Muscle layer of duodenum (tissue), 2 donors: ENCODE data around the gene NUCB2.
A peak's percentile ranks its signal among the peaks of the same experiment; 100 is the strongest.
"Not testable (repeated sequence)": the region's sequence is repeated elsewhere in the genome, so short reads cannot be mapped to it uniquely, and the experiment has no call there.

ENCODE experiments used
- H3K27ac ChIP-seq: one replicate; pipeline ENCODE4 v1.7.0; 2013; ENCODE audit warnings: mild to moderate bottlenecking, low read length
- H3K27me3 ChIP-seq: one replicate; pipeline ENCODE4 v1.7.0; 2013; ENCODE audit warnings: low read depth, mild to moderate bottlenecking, control low read depth, low read length
- H3K36me3 ChIP-seq, 2 donors: one replicate each; pipeline ENCODE4 v1.7.0; 2013; ENCODE audit warnings: low read length in 2 of 2, control low read depth in 1 of 2, mild to moderate bottlenecking in 1 of 2; ENCODE audit not compliant: insufficient read depth in 2 of 2, control insufficient read depth in 1 of 2
- H3K4me1 ChIP-seq, 2 donors: one replicate each; pipeline ENCODE4 v1.7.0; 2013; ENCODE audit warnings: low read length in 2 of 2, mild to moderate bottlenecking in 2 of 2, control low read depth in 1 of 2, moderate library complexity in 1 of 2; ENCODE audit not compliant: insufficient read depth in 2 of 2, control insufficient read depth in 1 of 2
- H3K4me3 ChIP-seq, 2 donors: one replicate each; pipeline ENCODE4 v1.7.0; 2013; ENCODE audit warnings: low read length in 2 of 2, low read depth in 1 of 2, mild to moderate bottlenecking in 1 of 2
- H3K9me3 ChIP-seq, 2 donors: one replicate each; pipeline ENCODE4 v1.7.0; 2013; ENCODE audit warnings: low read length in 2 of 2, control low read depth in 1 of 2, mild to moderate bottlenecking in 1 of 2; ENCODE audit not compliant: control insufficient read depth in 1 of 2
- donor health status: healthy.

NUCB2 gene

DNA sequence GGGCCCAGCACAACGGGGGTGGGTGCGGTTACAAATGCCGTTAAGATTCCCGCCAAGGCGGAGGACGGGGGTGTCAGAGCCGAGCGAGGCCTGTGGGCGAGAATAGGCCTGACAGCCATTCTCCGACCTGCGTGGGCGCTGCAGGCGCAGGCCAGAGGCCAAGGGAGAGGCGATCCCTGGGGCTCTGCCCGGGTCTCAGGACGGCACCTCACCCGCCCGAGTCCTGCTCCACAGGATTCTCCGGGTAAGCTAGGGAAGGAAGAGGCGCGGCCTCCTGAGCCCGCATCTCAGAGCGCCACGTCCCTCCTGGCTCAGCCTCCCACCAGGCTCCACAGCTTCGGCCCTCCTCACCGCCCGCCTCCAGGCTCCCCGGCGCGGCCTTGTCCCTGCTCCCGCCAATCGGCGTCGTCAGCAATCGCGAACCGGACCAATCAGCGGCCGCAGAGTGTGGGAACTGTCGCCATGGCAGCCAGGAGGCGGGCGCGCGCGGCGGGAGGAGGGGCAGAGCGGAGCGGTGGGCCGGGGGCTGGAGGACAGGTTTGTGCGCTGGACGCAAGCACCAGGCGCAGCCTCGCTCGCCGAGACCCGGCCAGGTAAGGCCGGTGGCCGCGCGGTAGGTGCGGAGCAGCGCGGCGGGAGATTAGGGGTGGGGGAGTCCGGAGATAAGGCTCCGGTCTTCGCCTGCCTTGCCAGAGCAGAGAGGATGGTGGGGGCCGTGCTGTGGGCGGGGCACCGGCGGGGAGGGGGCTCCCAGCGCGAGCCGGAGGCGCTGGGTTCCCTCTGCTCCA lies at the start of gene NUCB2:
TSS of gene NUCB2 (plus strand) at position 504 of the 788 bp plus-strand sequence. CDS start 18,585 bp downstream, outside the sequence.
- no peaks in the 10 kb centered on the region for H3K27me3 ChIP-seq
- peak within 1 kb of the TSS; percentile 71 to 98 for H3K4me3 ChIP-seq
- peak within 1 kb of the TSS; percentile 87 for H3K27ac ChIP-seq
- peaks cover 0 to 4% of the 10 kb centered on the region in 2 donors for H3K4me1 ChIP-seq
- H3K36me3 ChIP-seq: no peaks in the 10 kb centered on the region
- H3K9me3 ChIP-seq: no peaks in the 10 kb centered on the region

- H3K9me3 ChIP-seq, H3K4me1 ChIP-seq, H3K4me3 ChIP-seq, H3K27me3 ChIP-seq, H3K36me3 ChIP-seq, H3K27ac ChIP-seq: not testable (repeated sequence)
These were observed 48.2 kb upstream of the NUCB2 start for GRCh38 chr11:17228186-17228925.

DNA sequence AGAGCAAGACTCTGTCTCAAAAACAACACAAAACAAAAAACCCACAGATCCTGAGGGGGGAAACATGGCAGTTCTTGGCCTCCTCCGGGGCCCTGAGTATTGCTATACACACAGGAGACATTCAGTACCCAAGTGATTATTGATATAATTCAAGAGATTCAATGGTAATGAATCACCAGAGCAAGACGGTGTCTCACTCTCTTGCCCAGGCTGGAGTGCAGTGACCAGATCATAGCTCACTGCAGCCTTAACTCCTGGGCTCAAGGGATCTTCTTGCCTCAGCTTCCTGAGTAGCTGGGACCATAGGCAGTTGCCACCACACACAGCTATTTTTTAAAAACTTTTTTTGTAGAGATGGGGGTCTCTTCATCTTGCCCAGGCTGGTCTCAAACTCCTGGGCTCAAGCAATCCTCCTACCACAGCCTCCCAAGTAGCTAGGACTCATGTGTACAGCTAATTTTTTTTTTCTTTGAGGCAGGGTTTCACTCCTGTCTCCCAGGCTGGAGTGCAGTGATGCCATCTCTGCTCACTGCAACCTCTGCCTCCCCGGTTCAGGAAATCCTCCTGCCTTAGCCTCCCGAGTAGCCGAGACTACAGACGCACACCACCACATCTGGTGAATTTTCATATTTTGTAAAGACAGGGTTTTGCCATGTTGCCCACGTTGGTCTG lies 46.9 kb upstream of the NUCB2 start:
- Histone ChIP-seq H3K36me3 (no peaks in the 10 kb centered on the region), H3K27me3 (no peaks in the 10 kb centered on the region), H3K4me3 (no peak overlapping the region), H3K9me3 (no peaks in the 10 kb centered on the region), H3K4me1 (no peaks in the 10 kb centered on the region), H3K27ac (no peak overlapping the region)

DNA sequence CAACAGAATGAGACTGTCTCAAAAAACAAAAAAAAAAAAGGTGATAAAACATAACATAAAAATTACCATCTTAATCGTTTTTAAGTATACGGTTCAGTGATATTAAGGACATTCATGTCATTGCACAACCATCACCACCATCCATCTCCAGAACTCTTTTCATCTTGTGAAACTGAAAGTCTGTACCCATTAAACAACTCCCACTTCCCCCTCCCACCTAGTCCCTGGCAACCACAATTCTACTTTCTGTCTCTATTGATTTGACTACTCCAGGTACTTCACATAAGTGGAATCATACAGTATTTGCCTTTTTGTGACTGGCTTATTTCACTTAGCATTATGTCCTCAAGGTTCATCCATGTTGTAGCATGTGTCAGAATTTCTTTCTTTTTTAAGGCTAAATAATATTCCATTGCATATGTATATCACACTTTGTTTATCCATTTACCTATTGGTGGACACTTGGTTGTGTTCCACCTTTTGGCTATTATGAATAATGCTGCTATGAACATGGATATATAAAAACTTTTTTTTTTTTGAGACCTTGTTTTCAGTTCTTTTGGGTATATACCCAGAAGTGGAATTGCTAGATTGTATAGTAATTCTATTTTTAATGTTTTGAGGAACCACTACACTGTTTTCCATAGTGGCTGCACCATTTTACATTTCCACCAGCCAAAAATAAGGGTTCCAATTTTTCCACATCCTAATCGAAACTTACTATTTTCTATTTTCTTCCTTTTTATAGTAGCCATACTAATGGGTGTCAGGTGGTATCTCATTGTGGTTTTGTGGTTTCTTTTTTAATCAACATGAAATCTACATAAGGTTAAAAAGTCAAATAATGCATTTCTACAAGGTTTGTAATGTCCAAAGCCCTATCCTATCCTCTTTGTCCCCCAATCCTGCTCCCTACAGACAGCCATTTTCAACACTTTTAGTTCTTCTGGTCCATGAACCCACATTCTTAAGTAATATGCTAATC lies 45.4 kb upstream of the NUCB2 start:
- Histone ChIP-seq H3K9me3 (no peaks in the 10 kb centered on the region), H3K27me3 (no peaks in the 10 kb centered on the region), H3K4me3 (no peak overlapping the region), H3K36me3 (no peaks in the 10 kb centered on the region), H3K4me1 (no peaks in the 10 kb centered on the region), H3K27ac (no peak overlapping the region)

DNA sequence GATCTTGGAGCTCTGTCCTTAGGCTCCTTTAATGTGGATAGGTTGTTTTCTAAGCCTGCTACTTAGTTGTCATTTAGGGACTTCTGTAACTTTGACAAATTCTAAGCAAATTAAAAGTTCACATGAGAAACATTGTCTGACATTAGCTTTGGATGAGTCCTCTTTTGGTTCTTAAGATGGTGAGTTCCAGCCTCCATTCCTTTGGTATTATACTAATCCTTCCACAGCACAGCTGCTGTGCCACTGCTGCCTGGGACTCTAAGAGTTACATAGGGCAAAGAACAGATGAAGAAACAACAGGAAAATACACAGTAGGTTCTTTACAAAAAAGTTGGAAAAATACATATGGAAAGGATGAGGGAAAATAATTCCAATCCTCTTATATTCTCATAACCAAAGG lies 43.4 kb upstream of the NUCB2 start:
- Histone ChIP-seq H3K27ac (no peak overlapping the region), H3K9me3 (no peaks in the 10 kb centered on the region), H3K4me3 (no peak overlapping the region), H3K27me3 (no peaks in the 10 kb centered on the region), H3K4me1 (no peaks in the 10 kb centered on the region), H3K36me3 (no peaks in the 10 kb centered on the region)

DNA sequence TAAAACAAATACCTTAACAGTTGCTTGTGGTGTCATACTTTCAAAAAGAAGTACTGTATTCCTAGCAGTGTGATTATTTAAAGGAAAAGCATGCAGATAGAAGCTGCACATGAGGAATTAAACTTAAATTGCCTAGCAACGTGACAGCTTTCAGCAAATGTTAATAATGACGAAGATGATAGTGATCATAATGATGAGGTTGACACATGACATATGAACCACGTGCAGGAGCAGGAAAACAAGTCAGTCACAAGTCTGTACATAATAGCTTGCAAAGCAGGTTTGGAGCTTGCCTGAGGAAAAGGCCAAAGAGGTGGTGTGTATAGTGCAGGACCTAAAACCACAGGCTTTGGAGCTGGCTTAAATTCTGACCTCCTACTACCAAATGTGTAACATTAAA lies 38.2 kb upstream of the NUCB2 start:
- H3K27me3 ChIP-seq: no peaks in the 10 kb centered on the region
- H3K36me3 ChIP-seq: no peaks in the 10 kb centered on the region
- H3K27ac ChIP-seq: no peak overlapping the region
- H3K4me1 ChIP-seq: no peaks in the 10 kb centered on the region
- H3K4me3 ChIP-seq: no peak overlapping the region
- H3K9me3 ChIP-seq: no peaks in the 10 kb centered on the region

GRCh38 chr11:17239927-17240326 lies 36.6 kb upstream of the NUCB2 start:
- not testable (repeated sequence) for H3K4me3 ChIP-seq, H3K36me3 ChIP-seq, H3K4me1 ChIP-seq, H3K27me3 ChIP-seq, H3K27ac ChIP-seq, H3K9me3 ChIP-seq

- no peak overlapping the region for H3K4me3 ChIP-seq
These were observed 35.8 kb upstream of the NUCB2 start for GRCh38 chr11:17240780-17241179.

DNA sequence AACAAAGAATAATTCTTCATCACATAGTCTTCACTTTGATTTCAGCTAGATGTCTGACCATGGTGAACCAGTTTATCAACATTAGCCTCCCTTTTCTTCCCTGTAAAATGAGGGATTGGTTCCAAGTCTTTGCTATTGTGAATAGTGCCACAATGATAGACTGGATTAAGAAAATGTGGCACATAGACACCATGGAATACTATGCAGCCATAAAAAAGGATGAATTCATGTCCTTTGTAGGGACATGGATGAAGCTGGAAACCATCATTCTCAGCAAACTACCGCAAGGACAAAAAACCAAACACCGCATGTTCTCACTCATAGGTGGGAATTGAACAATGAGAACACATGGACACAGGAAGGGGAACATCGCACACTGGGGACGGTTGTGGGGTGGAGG lies 33.6 kb upstream of the NUCB2 start:
- not testable (repeated sequence) for H3K9me3 ChIP-seq, H3K27ac ChIP-seq, H3K36me3 ChIP-seq, H3K4me1 ChIP-seq, H3K4me3 ChIP-seq, H3K27me3 ChIP-seq

More at GRCh38 chr11:17240780-17241179, 35.8 kb upstream of the NUCB2 start:
- no peaks in the 10 kb centered on the region for H3K4me1 ChIP-seq
- H3K27ac ChIP-seq: no peak overlapping the region
- H3K9me3 ChIP-seq: no peaks in the 10 kb centered on the region
- no peaks in the 10 kb centered on the region for H3K27me3 ChIP-seq
- no peaks in the 10 kb centered on the region for H3K36me3 ChIP-seq

DNA sequence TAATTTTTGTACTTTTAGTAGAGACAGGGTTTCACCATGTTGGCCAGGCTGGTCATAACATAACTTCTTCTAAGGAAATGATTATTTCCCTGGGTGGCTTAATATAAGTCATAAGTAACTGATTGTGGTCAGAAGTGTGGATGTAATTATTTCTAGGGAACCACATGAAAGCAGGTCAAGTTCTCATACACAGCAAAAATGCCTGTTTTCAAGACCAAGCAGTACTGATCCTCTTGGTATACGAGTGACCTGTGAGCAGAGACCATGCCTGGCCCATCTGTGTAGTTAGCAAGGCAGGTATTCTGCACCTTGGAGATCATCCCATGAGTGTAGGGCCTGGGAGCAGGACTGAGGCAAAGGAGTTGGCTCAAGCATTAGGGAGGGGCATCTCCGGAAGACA lies 32.5 kb upstream of the NUCB2 start:
- Histone ChIP-seq H3K9me3 (no peaks in the 10 kb centered on the region), H3K27me3 (no peaks in the 10 kb centered on the region), H3K36me3 (no peaks in the 10 kb centered on the region), H3K4me1 (no peaks in the 10 kb centered on the region), H3K4me3 (no peak overlapping the region), H3K27ac (no peak overlapping the region)
